ENCODE results near the gene CCT8L2.
"Not testable (repeated sequence)": the region's sequence is repeated elsewhere in the genome, so short reads cannot be mapped to it uniquely, and the experiment has no call there.

CCT8L2 gene, protein sequence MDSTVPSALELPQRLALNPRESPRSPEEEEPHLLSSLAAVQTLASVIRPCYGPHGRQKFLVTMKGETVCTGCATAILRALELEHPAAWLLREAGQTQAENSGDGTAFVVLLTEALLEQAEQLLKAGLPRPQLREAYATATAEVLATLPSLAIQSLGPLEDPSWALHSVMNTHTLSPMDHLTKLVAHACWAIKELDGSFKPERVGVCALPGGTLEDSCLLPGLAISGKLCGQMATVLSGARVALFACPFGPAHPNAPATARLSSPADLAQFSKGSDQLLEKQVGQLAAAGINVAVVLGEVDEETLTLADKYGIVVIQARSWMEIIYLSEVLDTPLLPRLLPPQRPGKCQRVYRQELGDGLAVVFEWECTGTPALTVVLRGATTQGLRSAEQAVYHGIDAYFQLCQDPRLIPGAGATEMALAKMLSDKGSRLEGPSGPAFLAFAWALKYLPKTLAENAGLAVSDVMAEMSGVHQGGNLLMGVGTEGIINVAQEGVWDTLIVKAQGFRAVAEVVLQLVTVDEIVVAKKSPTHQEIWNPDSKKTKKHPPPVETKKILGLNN

DNA sequence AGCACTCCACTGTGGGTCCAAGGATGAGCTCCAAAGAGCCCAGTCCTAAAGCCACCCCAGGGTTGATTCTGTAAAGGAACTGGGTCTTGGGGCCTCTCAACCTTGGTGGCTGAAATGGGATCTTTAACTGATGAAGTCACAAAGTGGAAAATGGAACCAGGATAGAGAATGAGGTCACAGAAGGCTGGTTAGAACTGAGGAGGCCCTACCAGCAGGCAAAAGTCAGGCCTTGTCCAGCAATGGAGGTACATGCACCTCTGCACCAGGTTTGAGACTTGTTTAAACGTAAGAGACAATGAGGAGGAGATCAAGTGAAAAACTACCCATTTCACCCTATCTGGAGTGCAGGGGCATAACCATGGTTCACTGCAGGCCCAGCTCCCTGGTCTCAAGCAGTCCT is at the start of gene CCT8L2:
CCT8L2 (minus strand) TSS at position 101 of the 400 bp plus-strand sequence. CDS start 260 bp downstream, outside the sequence.
- in situ Hi-C loops (cut with MboI; ENCODE audit: low sequenced_read_pairs), result not testable (repeated sequence)

DNA sequence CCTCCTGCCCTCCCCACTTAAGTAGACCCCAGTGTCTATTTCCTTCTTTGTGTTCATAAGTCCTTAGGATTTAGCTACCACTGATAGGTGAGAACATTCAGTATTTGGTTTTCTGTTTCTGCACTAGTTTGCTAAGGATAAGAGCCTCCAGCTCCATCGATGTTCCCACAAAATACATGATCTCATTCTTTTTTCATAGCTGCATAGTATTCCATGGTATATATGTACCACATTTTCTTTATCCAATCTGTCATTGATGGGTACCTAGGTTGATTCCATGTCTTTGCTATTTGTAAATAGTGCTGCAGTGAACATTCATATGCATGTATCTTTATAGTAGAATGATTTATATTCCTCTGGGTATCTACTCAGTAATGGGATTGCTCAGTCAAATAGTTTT is 42.8 kb upstream of the CCT8L2 start:
- in situ Hi-C loops (cut with MboI; ENCODE audit: low sequenced_read_pairs), result not testable (repeated sequence)

DNA sequence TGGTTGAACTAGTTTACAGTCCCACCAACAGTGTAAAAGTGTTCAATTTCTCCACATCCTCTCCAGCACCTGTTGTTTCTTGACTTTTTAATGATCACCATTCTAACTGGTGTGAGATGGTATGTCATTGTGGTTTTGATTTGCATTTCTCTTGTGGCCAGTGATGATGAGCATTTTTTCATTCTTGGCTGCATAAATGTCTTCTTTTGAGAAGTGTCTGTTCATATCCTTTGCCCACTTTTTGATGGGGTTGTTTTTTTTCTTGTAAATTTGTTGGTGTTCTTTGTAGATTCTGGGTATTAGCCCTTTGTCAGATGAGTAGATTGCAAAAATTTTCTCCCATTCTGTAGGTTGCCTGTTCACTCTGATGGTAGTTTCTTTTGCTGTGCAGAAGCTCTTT is 41.5 kb upstream of the CCT8L2 start:
- in situ Hi-C loops (cut with MboI; ENCODE audit: low sequenced_read_pairs), result not testable (repeated sequence)

DNA sequence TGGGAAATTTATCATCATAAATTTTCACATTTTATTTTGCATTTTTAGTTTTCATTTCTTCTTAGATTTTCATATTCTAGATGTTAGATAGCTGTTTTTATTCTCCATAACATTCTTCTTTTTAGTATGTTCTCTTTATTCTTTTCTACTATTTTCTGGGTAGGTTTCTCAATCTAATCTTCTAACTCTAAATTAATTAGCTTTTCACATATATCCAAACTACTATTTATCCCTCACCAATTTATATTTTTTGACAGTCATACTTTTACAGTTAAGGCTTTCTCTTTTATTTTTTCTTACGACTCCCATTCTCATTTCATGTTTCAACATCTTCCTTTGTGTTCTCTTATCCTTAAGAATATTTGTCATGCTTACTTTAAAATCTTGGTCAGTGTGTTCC is 35.9 kb upstream of the CCT8L2 start:
- in situ Hi-C loops (cut with MboI; ENCODE audit: low sequenced_read_pairs), result not testable (repeated sequence)

DNA sequence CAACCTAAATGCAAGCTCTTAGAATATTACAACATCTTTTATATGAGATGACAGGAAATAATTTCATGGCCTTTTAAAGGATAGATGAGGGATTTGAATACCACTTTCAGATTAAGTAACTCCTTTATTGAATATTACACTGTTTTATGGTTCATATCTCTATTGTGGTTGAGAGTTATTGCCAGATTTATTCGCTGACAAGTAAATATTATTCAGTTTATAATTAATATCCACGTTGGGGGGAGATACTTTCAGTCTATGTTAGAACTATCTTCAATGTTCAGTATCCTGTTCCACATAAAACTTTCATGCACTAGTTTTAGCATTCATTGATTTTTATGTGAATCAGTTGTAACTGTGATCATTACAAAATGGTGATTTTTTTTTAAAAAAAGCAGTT is 32.4 kb upstream of the CCT8L2 start:
- in situ Hi-C loops (cut with MboI; ENCODE audit: low sequenced_read_pairs), result not testable (repeated sequence)

DNA sequence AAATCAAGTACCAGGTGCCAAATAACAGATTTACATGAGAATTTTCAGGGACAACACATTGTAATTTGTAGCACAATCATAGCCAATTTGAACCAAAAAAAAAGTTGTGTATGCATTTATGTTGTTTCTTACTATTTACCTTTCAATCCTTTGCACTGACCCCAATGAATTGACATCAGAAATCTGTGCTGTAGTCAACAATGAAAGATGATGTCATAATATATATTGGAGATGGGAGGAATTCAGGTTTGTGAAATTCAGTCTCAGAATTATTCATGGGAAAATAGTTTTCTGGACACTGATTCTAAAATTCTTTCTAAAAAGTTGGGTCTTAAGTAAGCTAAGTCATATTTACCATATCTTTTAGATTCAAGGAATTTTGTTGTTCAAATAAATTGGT is 31.0 kb upstream of the CCT8L2 start:
- in situ Hi-C loops (cut with MboI; ENCODE audit: low sequenced_read_pairs), result not testable (repeated sequence)

DNA sequence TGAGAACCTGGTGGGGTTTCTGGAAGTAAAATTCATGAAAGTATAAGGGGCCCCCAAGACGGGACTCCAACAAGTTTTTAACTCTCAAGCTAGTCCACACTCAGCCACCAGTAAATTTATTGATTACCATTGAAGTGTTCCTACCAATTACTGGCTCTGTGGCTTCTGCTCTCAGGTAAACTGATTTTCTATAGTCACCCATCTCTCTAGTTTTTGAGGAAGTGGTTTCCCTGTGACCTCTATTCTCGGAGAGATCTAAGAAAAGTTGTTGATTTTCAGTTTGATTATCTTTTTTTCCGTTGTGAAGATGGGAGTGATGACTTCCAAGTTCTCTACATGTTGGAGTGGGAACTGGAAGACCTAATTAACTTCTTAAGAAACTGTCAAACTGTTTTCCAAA is 24.9 kb upstream of the CCT8L2 start:
- in situ Hi-C loops (cut with MboI; ENCODE audit: low sequenced_read_pairs), result not testable (repeated sequence)

DNA sequence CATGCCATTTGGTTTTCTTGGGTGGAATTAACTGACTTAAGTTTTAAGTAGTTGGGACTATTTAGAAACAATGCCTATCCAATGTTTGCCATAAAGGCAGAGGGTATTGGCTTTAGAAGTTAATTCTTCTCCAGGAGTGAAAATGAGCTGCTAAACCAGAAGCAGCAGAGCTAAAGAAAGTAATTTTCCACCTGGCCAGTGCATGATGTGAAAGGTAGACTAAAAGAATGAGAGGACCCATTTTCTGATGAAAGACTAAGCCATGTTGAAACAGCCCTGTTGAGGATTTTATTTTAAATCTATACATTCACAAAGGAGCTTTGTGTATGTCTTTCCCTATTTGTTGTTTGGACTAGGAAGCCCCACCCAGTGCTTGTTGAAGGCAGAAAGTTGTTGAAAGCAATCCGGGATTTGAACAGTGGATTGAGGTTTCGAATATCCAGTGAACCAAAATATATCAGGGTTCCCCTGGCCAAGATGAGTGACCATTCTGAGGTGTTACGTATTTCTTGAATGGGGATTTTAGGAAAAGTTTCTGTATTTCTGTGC is 23.9 kb upstream of the CCT8L2 start:
- in situ Hi-C loops (cut with MboI; ENCODE audit: low sequenced_read_pairs), result not testable (repeated sequence)

DNA sequence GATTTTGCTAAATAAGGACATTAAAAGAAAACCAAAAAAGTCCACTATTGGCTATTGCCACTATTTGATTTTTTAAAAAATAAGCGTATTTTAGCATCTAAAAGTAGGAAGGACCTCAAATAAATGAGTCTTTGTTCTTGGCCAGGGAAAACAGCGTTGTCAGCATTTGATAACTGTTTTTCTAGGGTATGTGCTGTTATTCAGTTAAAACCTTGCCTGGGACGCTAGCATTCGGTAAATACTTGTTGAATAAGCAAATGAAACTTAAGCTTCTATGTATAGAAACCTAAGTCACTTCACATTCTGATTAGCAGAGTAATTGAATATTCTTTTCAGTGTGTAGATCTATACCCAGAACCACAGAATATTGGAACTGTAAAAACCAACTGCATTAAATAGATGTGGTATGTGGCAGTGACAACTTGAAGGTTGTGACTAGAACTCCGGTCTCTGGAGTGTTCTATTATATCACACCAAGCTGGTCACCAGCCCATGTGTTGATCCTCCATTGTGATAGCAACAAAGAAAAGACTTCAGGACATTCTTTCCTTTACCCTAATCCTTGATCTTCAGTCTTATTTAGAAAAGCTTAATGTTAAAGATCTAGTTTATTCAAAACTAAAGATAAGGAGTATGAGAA is 23.1 kb upstream of the CCT8L2 start:
- in situ Hi-C loops (cut with MboI; ENCODE audit: low sequenced_read_pairs), result not testable (repeated sequence)

DNA sequence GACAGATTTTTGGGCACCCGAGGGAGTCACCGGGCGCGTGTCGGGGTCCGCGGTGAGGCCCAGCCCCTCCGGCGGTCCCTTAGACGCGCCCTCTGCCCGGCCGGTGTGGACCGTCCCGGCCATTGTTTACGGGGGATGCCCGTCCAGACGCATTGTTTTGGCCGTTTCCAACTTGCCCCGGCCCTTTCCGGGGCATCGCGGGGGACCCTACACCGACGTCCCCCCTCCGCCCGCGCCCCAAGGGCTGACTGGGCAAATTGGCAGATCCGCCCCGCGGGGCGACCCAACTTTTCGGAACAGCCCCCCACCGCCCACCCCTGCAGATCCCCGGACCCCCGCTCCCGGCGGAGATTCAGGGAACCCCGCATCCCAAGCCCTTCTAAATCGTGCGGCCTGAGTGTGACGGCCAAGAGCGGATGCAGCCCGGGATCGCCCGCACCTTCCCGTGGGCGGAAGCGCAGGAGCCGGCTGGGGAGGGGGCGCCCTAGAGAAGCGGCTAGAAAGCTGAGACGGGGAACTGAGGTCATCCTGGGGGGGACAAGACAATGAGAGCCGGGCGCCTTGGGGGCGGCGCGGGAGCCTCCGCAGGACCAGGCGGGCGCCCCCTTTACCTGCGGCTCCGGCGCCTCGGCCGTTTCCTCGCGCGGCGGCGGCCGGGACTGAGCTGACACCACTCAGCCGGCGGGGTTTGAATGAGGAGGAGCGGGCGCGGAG is 17.1 kb upstream of the CCT8L2 start:
- in situ Hi-C loops (cut with MboI; ENCODE audit: low sequenced_read_pairs), result no loop called here

DNA sequence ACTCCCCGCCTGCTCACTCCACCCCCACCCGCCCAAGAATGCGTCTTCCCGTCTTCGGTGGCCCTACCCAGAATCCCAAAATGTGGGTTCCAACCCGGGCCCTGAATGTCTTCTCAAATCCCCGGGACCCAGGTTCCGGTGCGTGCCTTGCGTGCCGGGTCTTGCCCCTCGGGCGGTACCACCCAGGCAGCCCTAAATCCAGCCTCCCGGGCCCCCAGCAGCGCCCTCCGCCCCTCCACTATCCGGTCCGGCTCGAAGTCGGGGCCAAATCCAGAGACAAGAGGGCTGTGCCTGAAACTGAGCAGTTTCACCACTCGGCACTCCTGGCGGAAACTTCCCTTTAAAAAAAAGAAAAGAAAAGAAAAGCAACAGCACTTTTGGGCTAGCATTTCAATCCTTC is 16.3 kb upstream of the CCT8L2 start:
- in situ Hi-C loops (cut with MboI; ENCODE audit: low sequenced_read_pairs), result no loop called here

DNA sequence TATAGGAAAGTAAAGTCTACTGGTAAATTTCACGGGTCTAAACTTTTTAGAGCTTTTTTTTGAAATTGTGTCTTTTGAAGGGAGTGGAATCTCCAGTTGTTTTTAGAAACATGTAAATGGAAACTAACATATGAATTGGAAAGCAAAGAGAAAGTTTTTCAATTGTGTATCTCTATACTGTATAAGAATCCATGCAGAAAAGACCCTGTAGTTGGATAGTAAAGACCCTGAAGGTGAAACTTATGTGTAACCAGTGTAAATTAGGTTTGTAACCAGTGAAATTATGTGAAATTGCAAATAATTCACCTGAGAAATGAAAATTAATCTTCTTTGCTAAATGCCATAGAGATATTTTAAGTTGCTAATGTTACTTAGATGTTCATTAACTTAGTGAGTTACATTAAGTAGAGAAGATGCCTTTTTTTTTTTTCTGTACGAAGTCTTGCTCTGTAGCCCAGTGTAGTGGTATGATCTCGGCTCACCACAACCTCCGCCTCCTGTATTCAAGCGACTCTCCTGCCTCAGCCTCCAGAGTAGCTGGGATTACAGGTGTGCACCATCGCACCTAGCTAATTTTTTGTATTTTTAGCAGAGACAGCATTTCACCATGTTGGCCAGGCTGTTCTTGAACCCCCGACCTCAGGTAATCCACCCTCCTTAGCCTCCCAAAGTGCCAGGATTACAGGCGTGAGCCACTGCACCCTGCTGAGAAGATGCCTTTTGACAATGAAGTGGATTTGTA is 11.8 kb upstream of the CCT8L2 start:
- in situ Hi-C loops (cut with MboI; ENCODE audit: low sequenced_read_pairs), result not testable (repeated sequence)

DNA sequence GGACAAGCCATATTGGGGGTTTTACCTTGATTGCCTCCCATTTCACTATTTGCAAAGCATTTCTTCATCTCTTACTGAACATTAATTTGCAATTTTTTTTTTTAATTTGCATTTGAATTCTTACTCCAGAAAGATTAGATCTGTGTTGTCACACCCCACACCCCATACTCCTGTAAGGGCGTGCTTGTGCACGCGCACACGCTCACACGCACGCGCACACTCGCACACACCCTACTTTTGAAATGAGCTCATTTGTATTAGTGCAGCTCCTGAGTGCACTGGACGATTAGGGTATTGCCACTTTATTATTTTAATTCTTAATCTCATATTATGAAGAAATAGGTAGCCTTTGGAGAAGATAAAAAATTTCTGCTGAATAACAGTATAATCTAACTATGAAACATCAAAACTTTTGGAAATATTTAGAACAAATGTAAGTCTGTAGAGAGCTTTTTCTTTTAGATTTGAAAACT is 11.2 kb upstream of the CCT8L2 start:
- in situ Hi-C loops (cut with MboI; ENCODE audit: low sequenced_read_pairs), result not testable (repeated sequence)

DNA sequence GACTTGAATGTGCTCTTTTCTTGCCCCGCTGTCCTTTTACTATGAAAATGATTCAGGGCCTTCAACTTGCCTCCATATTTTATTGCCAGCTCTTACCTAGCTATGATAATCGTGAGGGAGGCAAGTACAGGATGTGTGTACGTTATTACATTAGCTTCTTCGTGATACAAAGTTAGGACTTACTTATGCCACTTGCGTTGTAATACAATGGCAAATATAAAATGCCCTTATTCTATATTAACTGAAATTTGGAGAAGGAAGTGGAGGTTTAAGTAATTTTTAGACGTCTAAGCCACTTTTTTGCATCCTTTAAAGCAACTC is 10.8 kb upstream of the CCT8L2 start:
- in situ Hi-C loops (cut with MboI; ENCODE audit: low sequenced_read_pairs), result no loop called here

DNA sequence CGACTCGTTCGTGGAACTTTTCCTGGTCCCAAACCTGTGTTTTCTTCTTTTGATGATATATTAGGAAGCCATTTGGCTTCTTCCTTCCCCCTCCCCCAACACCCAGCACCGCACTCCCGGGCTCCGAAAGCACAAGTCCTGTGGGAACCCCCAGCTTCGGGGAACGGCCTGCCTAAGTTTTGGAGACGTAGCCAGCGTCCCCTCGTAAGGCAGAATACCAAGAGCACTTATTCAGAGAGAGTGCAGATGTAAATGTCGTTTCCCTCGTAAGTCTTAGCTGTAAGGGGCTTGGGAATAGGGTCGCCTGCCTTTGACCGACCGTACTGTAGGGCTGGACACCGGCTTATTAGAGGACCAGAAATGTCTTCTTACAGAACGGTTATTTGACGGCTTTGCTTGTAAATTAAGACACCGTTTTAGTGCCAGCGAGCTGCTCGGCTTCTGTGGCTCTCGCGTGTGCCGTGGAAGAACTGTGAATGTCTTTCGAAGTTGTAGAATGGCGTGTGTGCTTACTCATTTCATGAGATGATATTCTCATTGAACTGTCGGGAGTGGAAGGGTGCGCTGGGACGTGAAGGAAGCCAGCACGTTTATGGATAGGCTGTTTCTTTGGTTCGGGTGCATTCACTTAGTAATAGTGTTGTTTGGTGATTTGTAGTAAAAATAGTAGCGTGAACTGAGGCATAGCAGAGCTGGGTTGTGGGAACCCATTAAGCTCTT is 10.3 kb upstream of the CCT8L2 start:
- in situ Hi-C loops (cut with MboI; ENCODE audit: low sequenced_read_pairs), result not testable (repeated sequence)

DNA sequence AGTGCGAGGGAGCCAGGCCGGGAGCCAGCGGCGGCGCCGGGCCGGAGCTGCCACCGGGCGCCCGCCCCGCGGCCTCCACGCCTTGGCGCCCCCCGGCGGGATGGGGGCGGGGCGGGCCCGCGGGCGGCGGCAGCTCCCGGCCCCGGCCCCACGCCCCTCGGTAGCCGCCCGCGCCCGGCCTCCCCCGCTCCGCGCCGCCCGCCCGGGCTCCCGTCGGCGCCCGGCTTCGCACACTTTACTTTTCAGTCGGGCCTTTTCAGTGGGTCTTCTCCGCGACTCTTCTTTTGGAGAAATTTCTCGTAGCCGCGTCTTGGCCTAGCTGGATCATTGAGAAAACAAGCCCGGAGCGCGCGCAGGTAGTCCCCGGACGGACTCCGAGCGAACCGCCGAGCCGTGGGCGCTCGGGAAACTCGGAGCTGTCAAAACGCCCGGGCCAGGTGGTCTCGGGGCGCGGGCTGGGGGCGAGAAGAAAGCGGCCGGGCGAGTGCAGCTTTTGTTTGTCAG is 9.7 kb upstream of the CCT8L2 start:
- in situ Hi-C loops (cut with MboI; ENCODE audit: low sequenced_read_pairs), result not testable (repeated sequence)

DNA sequence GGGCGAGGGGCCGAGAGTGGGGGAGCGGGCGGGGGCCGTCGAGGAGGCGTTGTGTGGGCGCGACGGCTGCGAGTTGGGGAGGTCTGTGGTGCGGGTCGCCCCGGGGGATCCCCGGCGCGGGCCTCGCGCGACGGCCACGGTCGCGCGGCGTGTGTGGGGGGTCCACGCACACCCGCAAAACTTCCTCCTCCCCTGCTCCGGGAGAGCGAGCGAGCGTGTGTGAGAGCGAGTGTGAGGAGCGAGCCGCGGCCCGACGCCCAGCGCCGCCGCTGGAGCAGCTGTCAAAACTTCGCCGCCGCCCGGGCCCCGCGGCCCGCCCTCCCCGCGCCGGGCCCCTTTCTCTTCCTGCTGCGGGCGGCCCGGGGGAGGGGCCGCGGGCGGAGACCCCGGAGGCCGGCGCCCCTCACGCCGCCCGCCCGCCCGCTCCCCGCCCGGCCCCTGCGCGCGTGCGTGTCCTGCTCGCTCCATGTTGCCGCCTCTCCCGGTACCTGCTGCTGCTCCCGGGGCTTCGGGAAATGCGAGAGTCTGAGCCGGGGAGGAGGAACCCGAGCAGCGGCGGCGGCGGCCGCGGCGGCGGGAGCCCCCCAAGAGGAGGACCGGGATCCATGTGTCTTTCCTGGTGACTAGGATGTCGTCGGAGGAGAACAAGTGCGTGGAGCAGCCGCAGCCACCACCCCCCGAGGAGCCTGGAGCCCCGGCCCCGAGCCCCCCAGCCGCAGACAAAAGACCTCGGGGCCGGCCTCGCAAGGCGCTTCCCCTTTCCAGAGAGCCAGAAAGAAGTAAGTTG is 9.0 kb upstream of the CCT8L2 start:
- in situ Hi-C loops (cut with MboI; ENCODE audit: low sequenced_read_pairs), result no loop called here

DNA sequence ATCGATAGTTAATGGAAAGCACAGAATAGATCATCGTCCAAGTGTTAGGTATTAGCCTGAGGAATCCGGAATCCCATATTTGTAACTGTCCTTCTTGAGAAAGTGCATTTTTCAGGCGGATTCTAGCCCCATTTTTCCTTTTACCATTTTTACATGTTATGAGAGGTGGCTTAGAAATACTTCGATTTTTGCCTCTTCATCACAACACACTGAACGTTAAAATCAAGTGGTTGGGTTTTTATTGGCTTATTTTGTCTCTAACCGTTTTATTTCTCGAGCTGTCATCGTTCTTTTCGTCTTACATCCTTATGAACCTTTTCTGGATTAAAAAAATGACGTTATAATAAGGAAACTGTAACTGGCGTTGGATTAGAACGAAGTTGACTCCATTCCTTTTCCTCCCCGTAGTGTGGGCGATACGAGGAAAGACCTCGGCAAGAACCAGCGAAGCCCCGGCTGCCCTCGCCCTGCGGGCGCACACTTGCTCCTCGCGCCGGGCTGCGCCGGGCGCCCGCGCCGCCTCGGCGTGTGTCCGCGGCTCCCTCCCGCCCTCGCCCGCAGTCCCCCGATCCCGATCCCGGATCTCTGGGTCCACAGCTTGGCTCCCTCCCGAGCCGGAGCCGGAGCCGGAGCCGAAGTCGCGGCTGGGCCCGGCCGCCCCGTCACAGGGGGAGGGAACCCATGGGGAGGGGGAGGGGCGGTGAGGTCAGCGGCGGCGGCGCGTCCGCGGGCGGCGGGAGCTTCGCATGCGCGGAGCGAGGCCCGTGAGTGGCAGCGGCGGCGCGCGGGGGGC is 8.2 kb upstream of the CCT8L2 start:
- in situ Hi-C loops (cut with MboI; ENCODE audit: low sequenced_read_pairs), result not testable (repeated sequence)
